NCI-H524 treated with DMSO at 0.1 percent for 48 hours (cell line): ENCODE data around the gene ADGRD2.

Experiments
- DNase-seq: peaks from one replicate; lab custom pipeline; 2025; lab: John Stamatoyannopoulos, UW

ADGRD2 gene

DNA sequence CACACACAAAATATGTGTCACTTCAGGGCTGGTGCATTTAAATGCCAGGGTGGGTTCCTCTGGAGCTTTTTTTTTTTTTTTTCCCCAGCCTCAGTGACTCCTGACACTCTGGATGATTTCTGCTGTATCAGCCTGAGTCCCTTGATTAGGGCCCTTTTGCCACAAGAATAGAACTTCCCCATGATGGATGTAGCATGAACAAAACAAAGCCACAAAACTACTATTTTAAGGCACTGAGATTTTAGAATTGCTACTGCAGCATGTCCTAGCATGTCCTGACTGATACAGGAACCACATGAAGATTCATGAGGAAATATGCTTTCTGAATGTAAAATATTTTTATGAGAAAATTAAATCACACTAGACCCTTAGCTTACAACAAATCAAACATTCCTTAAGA, 13.9 kb upstream of the ADGRD2 start:
- no peak for DNase-seq

DNA sequence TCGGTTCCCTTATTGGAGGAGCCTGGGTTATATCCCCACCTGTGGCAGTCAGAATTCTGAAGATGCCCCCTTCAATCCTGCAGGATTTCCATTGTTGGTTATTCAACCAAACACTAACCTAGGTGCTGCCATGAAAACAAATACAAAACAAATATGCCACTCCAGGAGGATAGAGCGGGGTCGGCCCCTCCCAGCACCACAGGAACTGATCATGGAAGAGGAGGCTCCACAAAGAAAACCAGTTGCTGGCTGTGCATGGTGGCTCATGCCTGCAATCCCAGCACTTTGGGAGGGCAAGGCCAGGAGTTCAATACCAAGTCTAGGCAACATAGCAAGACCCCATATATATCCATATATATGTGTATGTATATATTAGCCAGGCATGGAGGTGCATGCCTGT, 13.2 kb upstream of the ADGRD2 start:
- DNase-seq: no peak

DNA sequence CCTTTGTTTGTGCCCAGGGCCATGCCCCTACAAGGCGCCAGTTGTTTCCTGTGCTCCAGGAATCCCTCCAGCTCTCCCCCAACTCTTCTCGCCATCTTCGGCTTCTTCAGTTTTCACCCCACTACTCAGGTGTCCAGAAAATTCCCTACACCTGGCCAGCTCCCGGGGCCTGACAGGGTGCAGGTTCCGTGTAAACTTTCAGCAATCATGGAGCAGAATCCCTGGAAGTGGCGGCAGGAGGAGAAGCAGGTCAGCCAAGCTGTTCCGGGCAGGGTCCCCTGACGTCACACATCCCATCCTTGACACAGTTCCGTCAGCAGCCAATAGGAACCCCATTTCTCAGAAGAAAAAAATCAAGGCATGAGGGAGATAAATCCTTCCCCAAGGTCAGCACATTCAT, 12.2 kb upstream of the ADGRD2 start:
- DNase-seq: no peak

DNA sequence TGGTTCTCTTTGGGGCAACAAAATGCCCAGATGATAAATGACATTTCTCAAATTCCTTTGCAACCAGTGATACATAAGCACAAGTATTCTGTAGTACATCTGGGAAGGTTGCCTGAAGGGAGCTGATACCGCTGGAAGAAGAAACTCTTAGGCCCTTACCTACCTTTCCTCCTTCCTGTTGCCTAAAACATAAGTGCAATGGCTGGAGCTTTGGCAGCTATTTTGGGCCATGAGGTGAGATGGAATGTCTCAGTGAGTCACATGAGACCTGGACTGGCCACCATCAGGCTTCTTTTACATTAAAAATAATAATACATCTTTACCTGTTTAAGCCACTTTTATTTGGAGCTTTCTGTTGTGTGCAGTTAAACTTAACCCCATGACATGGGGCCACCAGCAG, 11.2 kb upstream of the ADGRD2 start:
- DNase-seq: no peak

DNA sequence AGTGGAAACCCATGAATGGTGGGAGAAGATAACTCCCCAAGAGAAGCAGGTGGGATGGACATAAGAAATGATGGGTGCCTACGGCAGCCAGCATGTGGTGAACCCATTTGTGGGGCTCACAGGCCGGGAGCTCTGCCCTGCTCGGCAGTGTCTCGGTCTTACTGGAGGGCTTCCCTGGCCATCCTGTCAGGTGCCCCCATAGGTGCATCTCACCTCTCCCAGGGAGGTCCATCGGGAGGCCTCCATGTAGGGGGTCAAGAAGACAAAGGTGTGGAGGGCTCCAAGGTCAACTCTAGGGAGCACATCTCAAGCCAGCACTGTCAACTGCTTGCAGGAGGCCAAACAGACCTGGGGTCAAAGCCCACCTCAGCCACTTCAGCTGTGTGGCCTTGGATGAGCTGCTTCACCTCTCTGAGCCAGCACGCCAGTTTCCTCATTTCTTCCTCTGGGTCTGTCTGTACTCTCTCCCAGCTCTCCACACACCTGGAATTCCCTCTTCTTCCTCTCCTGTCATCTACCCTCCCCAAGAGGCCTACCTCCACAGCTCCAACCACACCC, 10.5 kb upstream of the ADGRD2 start:
- no peak for DNase-seq

DNA sequence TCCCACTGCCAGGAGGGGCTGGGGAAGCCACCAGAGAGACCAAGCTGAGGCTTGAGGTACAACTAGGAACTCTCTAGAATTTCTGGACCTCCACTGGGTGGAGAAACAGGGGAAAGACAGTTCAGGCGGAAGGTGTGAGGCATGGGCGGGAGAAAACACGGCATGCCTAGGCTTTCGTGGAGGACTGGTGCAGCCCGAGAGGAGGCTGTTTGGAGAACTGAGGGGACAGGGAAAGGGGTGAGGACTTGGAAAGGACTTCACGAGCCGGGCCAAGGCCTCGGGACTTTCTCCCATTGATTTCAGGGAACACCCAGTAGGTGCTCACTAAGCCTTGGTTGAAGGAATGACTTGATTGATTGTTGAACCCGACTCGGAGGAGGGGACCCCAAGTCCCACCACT, 9.5 kb upstream of the ADGRD2 start:
- no peak for DNase-seq

DNA sequence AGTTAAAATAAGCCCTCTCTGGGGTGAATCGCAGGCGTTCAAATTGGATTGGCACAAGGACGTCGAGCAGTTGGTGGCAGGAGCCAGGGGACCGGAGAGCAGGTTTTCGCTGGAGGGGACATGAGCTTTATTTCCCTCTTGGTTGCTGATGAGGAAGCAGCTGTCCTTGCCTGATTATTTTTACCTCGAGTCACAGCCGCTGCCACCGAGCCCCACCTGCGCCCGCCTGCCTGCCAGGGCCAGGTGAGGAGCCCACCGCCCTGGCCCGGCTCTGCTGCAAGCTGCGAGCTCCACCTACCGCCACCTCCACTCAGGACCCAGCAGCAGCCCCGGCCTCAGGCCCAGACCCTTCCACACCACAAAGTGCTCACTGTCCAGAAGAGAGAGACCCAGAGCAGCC, 9.0 kb upstream of the ADGRD2 start:
- no peak for DNase-seq

DNA sequence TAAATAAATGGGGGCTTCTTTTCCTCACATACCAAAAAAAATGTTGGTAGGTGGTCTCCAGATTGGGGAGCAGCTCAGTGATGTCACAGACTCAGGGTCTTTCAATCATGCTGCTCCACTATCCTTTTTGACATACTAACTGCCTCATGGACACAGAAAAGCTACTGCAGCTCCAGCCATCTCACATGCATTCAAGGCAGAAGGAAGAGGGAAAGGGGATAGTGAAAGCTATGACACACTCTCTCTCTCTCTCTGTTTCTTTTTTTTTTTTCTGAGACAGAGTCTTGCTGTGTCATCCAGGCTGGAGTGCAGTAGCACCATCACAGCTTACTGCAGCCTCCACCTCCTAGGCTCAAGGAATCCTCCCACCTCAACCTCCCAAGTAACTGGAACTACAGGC, 7.9 kb upstream of the ADGRD2 start:
- DNase-seq: no peak

DNA sequence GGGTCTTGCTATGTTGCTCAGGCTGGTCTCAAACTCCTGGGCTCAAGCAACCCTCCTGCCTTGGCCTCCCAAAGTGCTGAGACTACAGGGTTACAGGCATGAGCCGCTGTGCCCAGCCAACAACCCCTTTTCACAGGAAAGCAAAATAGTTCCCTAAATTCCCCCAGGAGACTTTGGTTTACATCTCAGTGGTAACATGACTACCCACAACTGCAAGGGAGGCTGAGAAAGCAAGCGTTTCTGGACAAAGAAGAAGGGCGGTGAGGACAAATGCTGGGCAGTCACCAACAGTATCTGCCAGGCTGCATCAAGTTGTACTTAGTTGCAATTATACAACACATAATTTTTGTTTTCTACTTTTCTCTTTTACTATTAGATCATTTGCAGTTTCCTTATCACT, 7.4 kb upstream of the ADGRD2 start:
- no peak for DNase-seq

DNA sequence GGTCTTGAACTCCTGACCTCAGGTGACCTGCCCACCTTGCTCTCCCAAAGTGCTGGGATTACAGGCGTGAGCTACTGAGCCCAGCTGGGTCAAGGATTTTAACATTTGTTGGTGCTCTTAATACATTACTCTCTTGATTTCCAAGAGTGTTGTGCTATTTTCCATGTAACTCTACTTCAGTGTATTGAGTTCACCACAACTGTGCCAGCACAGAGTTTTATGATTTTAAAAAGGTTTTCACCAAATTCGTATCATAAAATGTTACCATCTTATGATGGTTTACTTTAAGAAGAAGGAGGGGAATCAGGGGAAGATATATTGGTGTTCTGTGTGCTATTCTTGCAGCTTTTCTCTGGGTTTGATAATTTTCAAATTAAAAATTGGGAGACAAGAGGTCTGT, 6.6 kb upstream of the ADGRD2 start:
- DNase-seq: no peak

DNA sequence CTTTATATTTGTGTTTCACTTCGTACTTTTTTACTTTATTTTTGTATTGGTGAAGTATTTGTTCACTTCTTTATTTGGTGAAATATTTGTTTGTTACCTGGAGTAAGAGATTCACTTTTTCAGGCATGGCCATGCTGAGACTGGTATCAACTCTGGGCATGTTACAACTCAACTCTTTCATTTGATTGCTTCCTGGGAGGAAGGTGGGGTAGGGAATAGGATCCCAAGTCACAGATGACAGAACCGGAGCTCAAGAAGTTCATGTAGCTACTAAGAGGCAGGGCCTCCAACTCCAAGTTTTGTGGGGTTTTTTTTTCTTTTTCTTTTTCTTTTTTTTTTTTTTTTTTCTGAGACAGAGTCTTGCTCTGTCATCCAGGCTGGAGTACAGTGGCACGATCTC, 6.1 kb upstream of the ADGRD2 start:
- no peak for DNase-seq

DNA sequence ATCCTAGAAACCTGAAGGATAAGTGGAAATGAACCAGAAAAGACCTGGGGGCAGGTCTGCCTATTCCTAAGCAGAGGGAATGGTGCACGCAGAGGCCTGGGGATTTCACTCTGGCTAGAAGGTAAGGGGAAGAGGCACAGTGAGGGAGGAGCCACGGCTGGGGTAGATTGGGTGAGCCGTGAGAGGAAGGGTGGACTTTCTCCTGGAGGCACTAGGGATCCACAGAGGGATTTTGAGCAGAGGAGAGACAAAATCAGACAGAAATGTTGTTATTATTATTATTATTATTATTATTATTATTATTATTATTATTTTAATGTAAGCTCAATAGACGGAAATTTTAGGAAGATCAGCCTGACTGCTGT, 3.0 kb upstream of the ADGRD2 start:
- DNase-seq: no peak

DNA sequence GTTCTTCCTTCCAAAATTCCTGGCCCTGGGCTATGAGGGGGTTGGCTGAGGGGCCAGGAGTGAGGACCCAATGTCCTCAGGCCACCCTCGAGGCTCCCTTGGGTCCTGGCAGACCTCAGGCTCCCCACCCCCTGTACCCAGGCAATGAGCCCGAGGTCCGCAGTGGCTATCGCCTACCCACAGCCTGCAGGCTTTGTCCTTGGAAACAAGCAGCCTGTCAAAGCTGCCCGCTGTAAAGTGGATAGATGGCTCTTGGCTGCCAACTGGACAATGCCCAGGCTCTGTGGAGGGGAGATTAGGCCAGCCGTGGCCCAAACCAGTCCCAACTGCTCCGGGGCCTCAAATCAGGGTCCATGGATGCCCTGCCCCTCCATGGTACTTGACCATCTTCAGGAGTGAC, 2.2 kb upstream of the ADGRD2 start:
- no peak for DNase-seq

DNA sequence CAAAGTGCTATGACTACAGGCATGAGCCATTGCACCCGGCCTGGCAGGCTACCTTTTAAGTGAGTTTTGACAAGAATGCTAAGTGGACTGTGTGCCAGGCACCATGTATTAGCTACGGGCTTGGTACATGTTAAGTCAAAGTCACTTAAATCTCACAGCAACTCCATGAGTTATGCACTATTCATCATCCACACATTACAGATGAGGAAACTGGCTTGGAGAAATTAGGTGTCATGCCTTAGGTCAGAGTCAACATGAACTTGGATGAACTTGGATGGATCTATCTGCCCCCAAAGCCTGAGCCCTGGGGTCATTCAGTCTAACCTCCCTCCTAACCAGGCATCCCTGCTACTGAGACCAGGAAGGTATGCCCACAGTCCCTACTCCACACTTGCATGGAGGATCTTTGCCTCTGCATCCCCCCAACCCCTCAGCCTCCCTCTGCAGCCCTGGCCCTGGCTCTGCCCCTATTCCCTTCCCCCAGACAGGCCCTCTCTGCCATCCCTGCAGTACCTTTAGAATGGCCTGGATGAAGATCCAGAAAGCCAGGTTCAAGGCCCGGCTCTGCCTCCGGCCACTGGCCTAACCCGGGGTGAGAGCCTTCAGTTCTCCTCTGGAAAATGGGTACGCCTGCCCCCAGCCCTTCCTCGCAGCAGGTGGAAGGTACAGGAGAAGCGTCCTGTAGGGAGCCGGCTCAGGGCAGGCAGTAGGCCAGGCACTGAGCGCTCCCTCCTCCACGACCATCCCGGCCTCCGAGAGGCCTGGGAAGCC, 685 bp upstream of the ADGRD2 start:
- DNase-seq: no peak

DNA sequence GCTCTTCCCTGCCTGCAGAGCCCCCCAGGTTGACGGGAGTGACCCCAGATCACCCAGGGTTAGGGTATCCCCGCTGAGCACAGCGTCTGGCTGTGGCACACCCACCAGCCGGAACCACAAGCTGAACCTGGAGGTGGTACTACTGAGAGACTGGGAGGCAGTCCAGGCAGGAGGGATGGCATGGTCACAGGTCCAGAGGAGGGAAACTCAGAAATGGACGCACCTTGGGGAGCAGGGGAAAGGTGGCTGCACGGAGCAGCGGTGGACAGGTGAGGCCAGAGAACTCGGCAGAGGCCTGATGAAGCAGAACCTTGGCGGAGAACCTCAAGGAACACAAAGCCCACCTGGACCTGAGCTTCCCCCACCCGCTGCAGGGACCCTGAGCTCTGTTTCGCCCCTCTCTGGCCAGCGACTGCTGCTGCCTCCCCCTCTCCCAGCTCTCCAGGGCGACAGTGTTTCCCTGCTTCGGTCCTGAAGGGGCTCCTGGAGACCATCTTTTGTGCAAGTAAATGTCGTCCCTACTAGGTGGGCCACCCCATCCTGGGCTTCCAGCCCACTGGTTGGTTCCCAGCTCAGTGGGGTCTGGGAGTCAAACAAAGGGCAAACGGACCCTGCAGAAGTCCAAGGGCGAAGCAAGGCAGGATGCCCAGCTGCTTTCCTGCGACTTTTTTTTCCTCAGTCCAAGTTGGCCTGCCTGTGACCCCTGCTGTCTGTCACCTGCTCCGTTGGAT, 845 bp downstream of the ADGRD2 start:
- no peak for DNase-seq

DNA sequence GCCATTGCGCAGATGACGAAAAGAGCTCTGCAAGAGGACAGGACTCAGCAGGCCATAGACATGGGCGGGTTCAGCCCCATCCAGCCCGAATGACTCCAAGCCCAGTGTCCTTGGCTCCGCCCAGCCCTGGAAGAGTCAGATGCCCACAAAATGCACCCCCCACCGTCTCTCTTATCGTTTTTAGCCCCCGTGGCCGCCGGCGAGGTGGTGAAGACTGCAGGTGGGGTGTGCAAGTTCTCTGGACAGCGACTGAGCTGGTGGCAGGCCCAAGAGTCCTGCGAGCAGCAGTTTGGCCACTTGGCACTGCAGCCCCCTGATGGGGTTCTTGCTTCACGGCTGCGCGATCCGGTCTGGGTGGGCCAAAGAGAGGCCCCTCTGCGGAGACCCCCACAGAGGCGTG, 2.1 kb downstream of the ADGRD2 start:
- DNase-seq: no peak

DNA sequence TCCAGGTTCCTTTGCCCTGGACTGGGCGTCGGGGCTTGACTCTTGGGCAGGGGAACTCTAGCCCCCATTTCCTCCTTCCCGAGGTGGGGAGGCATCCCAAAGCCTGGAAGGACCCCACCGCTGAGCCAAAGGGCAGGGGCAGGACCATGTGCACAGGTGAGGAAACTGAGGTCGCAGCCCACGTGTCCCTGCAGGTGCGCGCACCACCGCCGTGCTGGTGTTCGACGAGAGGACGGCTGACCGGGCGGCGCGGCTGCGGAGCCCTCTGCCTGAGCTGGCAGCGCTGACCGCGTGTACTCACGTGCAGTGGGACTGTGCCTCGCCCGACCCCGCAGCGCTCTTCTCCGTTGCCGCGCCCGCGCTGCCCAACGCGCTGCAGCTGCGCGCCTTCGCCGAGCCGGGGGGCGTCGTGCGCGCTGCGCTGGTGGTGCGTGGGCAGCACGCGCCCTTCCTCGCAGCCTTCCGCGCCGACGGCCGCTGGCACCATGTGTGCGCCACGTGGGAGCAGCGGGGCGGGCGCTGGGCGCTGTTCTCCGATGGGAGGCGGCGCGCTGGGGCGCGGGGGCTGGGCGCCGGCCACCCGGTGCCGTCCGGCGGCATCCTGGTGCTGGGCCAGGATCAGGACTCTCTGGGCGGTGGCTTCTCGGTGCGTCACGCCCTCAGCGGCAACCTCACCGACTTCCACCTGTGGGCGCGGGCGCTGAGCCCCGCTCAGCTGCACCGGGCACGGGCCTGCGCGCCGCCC, 2.8 kb downstream of the ADGRD2 start:
- no peak for DNase-seq

DNA sequence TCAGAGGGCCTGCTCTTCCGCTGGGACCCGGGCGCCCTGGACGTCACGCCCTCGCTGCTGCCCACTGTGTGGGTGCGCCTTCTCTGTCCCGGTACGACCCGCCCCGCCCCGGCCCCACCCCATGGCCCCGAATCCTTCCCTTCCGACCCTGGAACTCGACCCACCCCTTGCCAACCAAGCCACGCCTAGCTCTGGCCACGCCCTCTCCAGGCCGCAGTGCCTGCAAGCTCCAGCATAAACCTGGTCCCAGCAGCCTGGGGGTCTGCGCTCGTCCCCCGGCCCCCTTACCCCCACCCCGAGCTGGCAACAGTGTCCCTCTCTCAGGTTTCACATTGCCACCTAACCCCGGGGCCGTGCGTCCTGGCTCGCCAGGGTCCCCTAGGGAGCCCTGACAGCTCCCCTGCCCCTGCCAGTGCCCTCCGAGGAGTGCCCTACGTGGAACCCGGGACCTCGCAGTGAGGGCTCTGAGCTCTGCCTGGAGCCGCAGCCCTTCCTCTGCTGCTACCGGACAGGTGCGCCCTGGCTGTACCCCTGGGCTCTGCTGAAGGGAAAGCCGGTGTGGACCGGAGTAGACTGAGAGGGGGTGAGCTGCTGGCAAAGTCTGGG, 3.4 kb downstream of the ADGRD2 start:
- no peak for DNase-seq

DNA sequence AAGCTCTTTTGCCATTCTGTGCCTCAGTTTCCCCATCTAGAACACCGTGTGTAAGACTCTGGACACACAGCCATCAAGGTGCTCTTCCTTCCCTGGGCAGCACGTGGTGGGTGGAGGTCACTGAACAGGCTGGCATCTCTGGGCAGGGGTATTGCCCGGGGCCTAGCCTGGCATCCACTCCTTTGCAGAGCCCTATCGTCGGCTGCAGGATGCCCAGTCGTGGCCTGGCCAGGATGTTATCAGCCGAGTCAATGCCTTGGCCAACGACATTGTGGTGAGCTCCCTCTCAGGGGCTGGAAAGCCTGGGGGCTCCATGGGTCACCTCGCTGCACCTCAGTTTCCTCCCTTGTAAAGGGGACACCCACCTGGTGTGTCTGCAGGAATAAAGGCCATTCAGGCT, 4.0 kb downstream of the ADGRD2 start:
- no peak for DNase-seq

DNA sequence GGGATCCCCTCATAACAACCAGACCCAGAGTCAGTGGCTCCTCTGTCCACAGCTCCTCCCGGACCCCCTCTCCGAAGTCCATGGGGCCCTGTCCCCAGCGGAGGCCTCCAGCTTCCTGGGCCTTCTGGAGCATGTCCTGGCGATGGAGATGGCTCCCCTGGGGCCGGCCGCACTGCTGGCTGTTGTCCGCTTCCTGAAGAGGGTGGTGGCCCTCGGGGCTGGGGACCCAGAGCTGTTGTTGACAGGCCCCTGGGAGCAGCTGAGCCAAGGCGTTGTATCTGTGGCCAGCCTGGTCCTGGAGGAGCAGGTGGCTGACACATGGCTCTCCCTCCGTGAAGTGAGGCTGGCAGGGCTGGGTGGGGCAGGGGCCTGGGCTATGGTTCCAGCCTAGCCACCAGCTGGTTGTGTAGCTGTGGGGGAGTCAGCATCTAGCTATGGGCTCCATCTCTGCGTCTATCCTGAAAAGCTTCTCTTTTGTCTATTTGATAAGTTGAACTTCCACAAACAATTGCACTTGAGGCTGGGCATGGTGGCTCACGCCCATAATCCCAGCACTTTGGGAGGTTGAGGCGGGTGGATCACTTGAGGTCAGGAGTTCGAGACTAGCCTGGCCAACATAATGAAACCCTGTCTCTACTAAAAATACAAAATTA, 4.7 kb downstream of the ADGRD2 start:
- no peak for DNase-seq

DNA sequence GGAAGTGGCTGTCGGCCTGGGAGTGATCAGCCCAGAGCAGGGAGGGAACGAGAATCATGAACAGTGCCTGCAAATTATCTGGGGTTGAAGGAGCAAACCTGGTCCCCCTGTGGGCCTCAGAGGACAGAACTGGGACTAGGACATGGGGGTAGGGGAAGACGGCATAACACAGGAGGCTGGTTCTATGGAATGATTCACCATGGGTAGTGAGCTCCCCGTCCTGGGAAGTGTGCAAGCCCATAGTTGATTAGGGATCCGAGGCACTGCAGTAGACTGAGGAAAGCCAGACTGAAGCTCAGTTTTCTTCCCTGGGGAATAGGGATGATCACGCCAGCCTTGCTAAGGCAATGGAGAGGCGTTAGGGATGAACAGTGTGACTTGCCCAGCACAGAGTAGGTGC, 5.6 kb downstream of the ADGRD2 start:
- DNase-seq: no peak
